ENCODE data around the gene PTEN.

DNA sequence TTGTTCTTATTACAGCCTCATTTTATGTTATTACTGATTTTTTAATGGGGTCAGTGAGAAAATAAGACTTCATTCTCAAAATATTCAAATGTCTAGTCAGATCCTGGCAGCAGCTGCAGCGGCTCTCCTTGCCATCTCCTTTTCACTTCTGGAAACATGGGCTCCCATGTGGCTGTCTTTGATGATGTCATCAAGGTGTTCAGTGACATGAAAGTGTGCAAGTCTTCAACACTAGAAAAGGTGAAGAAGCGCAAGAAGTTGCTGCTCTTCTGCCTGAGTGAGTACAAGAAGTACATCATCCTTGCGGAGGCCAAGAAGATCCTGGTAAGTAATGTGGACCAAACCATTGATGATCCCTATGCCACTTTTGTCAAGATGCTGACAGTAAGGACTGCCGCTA, 19.7 kb upstream of the PTEN start:
- TF ChIP-seq, protein P1, sequence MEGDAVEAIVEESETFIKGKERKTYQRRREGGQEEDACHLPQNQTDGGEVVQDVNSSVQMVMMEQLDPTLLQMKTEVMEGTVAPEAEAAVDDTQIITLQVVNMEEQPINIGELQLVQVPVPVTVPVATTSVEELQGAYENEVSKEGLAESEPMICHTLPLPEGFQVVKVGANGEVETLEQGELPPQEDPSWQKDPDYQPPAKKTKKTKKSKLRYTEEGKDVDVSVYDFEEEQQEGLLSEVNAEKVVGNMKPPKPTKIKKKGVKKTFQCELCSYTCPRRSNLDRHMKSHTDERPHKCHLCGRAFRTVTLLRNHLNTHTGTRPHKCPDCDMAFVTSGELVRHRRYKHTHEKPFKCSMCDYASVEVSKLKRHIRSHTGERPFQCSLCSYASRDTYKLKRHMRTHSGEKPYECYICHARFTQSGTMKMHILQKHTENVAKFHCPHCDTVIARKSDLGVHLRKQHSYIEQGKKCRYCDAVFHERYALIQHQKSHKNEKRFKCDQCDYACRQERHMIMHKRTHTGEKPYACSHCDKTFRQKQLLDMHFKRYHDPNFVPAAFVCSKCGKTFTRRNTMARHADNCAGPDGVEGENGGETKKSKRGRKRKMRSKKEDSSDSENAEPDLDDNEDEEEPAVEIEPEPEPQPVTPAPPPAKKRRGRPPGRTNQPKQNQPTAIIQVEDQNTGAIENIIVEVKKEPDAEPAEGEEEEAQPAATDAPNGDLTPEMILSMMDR (IDR thresholded peaks at IDR 0.05), result no peak
- no peak for TF ChIP-seq EZH2 (IDR thresholded peaks at IDR 0.05)
